Sigmoid colon (tissue), 4 donors: Measurements from ENCODE around the gene C1orf232.

ENCODE experiments used
- EP300 ChIP-seq, 4 donors: sonication (generic); formaldehyde crosslinking; IDR thresholded peaks; one replicate each; pipeline ENCODE4 v1.6.1; 2017; ENCODE audit warnings: antibody characterized with exemption in 4 of 4
- POLR2A ChIP-seq, 2 donors: fragments of 450-650 bp; IDR thresholded peaks; one replicate each; pipeline ENCODE4 v1.6.1; 2016; ENCODE audit warnings: antibody characterized with exemption in 2 of 2, mild to moderate bottlenecking in 2 of 2, moderate library complexity in 2 of 2
- POLR2AphosphoS5 ChIP-seq, 4 donors: sonication (generic); formaldehyde crosslinking; IDR thresholded peaks; one replicate each; pipeline ENCODE4 v1.6.1; 2017; ENCODE audit warnings: antibody characterized with exemption in 4 of 4
- TF ChIP-seq, protein P1 (sequence below), 4 experiments: fragments of 450-650 bp in 3 of 4; fragments of 200-600 bp in 1 of 4; IDR thresholded peaks; one replicate each; pipeline ENCODE4 v1.5.1; 2016 to 2019; ENCODE audit warnings: antibody characterized with exemption in 4 of 4, mild to moderate bottlenecking in 3 of 4, moderate library complexity in 2 of 4

- TF ChIP-seq POLR2AphosphoS5 (IDR thresholded peaks at IDR 0.05) = no peak
- TF ChIP-seq, protein P1, sequence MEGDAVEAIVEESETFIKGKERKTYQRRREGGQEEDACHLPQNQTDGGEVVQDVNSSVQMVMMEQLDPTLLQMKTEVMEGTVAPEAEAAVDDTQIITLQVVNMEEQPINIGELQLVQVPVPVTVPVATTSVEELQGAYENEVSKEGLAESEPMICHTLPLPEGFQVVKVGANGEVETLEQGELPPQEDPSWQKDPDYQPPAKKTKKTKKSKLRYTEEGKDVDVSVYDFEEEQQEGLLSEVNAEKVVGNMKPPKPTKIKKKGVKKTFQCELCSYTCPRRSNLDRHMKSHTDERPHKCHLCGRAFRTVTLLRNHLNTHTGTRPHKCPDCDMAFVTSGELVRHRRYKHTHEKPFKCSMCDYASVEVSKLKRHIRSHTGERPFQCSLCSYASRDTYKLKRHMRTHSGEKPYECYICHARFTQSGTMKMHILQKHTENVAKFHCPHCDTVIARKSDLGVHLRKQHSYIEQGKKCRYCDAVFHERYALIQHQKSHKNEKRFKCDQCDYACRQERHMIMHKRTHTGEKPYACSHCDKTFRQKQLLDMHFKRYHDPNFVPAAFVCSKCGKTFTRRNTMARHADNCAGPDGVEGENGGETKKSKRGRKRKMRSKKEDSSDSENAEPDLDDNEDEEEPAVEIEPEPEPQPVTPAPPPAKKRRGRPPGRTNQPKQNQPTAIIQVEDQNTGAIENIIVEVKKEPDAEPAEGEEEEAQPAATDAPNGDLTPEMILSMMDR (IDR thresholded peaks at IDR 0.05) = peak; percentile 56 to 70 (median 68)
- TF ChIP-seq POLR2A (IDR thresholded peaks at IDR 0.05) = no peak
- TF ChIP-seq EP300 (IDR thresholded peaks at IDR 0.05) = no peak
These were observed 23.5 kb downstream of the C1orf232 start for GRCh38 chr1:26145041-26145959.
